GM12874 (cell line): ENCODE results near the gene ADAMTS19.

ENCODE experiments used
- CTCF ChIP-seq: IDR thresholded peaks from 2 replicates; pipeline ENCODE4 v1.5.1; 2011; ENCODE audit warnings: low read depth, mild to moderate bottlenecking, control low read depth, low read length, moderate library complexity; ENCODE audit not compliant: insufficient read depth

Gene ADAMTS19

GRCh38 chr5:129658801-129659200 is 198.7 kb downstream of the ADAMTS19 start:
- no peak for TF ChIP-seq CTCF

GRCh38 chr5:129661366-129662035 is 201.4 kb downstream of the ADAMTS19 start:
- no peak for TF ChIP-seq CTCF

GRCh38 chr5:129664336-129664937 is 204.3 kb downstream of the ADAMTS19 start:
- TF ChIP-seq CTCF: peak; percentile 70; the same call in 1 of the 2 replicates

DNA sequence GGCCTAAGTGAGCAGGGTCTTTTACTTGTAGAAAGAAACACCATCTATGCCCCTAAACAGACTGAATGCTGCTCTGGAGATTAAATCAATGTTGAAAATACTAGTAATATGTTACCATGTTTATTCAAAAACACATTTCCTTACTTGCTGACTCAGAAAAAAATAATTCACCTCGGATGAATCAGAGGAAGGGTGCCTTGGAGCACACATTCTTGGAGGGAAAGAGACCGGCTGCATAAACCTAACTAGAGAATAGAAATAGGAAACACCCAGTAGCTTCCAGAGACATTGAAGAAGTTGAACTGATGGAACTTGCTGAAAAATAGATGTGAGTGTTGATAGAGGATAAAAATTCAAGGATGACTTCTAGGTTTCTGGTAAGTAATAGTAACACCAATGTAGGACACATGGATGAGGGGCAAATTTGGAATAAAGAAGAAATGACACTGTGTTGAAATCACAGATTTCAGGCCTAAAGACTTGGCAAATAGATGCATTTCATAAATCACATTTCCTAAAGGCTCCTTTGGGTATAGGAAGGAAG is 210.9 kb downstream of the ADAMTS19 start:
- TF ChIP-seq CTCF: no peak

DNA sequence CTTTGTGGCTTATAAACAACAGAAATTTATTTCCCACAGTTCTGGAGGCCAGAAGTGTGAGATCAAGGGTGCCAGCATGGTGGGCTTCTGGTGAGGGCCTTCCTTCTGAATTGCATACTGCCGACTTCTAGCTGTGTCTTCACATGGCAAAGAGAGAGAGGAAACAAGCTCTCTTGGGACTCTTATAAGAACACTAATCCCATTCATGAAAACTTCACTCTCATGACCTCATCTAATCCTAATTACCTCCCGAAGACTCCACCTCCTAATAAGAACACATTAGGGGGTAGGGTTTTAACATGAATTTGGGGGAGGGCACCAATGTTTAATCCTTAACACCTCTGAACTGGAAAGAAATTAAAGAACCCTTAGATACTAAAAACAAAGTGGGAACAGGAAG is 211.9 kb downstream of the ADAMTS19 start:
- no peak for TF ChIP-seq CTCF

DNA sequence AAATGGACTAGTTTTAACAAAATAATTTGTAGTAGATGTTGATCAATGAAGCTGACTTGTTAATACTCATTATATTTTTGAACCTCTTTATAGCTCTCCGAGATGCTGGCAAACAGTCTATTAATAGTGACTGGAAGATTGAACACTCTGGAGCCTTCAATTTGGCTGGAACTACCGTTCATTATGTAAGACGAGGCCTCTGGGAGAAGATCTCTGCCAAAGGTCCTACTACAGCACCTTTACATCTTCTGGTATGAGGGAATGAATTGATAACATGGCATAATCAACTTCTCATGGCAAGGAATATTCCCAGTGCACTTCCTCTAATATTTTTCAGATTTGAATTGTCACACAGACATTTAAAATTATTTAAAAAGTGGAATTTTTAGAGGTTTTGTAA is 219.6 kb downstream of the ADAMTS19 start:
- TF ChIP-seq CTCF: no peak

DNA sequence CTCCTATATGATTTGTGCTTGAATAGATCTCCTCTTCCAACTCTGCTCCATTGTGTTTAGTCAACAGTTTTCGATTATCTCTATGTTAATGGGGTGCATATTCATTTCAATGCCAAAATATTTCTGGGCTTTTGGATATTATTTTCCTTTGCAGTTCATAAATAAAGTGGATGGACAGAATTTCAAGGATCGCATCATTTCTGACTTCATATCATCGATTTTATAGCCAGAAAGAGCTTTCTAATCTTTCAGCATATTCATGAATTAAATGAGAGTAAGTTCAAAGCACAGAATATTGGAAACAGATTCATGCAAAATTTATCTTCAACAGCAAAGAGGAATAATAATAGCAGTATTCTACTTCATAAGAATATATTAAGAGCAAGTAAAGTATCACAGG is 227.8 kb downstream of the ADAMTS19 start:
- no peak for TF ChIP-seq CTCF
